Measurements from ENCODE around the gene GPR137.
A peak's percentile ranks its signal among the peaks of the same experiment; 100 is the strongest.
"Not testable (repeated sequence)": the region's sequence is repeated elsewhere in the genome, so short reads cannot be mapped to it uniquely, and the experiment has no call there.

GPR137 gene

DNA sequence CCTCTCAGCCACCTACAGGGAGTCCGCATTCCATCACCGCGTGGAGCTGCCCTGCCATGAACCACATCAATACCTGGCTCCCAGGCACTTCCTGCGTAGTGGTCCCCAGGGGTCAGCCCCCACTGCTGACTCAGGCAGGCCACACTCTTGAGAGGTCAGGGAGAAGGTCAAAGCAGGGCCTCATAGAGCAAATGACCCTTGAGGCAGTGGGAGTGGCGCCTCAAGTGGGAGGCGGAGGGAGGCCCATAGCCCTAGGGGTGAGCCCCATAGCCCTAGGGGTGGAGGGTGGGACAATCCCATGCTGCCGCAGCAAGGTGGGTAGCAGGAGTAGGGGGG is 37.2 kb downstream of the GPR137 start:
- no peak for DNase-seq

DNA sequence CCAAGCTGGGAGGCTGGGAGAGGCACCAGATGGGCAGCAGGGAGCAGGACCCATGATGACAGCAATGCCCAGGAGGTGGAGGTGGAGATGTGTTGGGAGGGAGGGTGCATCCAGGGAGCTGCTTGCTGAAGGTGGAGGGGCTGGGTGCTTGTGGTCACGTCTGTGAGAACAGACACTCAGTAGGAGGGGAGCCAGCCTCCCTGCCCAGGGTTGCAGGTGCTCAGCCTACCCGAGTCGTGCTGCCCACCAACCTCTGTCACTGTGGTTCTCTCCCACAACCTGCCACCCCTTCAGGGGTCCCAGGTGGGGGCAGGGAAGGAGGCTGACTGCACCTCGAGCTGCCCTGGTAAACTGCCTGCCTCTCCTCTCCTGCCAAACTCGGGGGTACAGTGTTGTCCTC is 37.7 kb downstream of the GPR137 start:
- no peak for DNase-seq

GRCh38 chr11:64323984-64324383 is 38.3 kb downstream of the GPR137 start:
- not testable (repeated sequence) for DNase-seq

GRCh38 chr11:64324692-64325469 is 39.2 kb downstream of the GPR137 start:
- DNase-seq = no peak

DNA sequence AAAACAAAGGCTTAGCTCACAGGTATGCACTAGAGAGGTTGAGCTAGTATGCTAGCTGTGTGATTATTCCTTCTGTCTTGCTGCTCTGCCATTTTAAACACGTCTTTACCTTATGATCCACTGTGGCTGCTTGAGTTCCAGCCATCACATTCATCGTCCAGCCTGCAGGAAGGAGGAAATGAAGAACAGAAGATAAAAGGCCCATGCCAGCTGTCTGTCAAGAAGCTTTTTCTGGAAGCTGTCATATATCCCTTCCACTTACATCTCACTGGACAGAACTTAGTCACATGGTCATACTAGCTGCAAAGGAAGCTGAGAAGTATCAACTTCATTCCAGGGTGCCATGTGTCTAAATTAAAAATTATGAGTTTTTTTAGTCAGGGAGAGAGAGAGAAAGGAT is 41.7 kb downstream of the GPR137 start:
- no peak for DNase-seq

DNA sequence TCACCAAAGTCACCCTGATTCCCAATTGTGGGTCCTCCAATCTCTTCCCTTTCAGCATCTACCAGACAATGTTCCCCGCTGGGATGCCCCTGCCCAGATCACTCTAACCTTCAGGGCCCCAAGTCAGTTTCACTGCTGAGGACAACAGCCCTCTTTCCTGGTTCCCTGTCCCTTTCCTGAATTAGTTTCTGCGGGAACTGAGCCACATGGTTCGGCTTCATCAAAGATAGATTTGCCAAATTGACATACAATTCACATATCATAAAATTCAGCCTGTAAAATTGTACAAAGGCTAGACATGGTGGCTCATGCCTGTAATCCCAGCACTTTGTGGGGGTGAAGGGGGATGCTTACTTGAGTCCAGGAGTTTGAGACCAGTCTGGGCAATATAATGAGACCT is 42.3 kb downstream of the GPR137 start:
- no peak for DNase-seq

GRCh38 chr11:64330888-64331287 is 45.2 kb downstream of the GPR137 start:
- no peak for DNase-seq

- peak; percentile 89 for DNase-seq
Observed at GRCh38 chr11:64331569-64332371, 46.1 kb downstream of the GPR137 start.

DNA sequence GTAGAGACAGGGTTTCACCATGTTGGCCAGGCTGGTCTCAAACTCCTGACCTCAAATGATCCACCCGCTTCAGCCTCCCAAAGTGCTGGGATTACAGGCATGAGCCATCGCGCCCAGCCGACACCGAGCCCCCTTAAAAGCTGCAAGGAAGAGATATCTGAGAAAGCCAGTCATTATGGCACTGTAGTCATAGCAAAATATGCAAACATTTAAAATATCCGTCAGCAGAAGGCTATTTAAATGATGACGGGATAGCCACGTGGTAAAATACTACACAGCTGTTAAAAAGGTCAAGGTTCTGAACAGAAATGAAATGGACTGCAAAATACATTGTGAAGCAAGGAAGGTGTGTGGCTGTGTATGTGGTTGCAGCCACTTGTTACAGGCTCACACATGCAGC is 47.9 kb downstream of the GPR137 start:
- DNase-seq = no peak

- DNase-seq = peak; percentile 77
Observed at GRCh38 chr11:64334764-64335735, 49.4 kb downstream of the GPR137 start.

DNA sequence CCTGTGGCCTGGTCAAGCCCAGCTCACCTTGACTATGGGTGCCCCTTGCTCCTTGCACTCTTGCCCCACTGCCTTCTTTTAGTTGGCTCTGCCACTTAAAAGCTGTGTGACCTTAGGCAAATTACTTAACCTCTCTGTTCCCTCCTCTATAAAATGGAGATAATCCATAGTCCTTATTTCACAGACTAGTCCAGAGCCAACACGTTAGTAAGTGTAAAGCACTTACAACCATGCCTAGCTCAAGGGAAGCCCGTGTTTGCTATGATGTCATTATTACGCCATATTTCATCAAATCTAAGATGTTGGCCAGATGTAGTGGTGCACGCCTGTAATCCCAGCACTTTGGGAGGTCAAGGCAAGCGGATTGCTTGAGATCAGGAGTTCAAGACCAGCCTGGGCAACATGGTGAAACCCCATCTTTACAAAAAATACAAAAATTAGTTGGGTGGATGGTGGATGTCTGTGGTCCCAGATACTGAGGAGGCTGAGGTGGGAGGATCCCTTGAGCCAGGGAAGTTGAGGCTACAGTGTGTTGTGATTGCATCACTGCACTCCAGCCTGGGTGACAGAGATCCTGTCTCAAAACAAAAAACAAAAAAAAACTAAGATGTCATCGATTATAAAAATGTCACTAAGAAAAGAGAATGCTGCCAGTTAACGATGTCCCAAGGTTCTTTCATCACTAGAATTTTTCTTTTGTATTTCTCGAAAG is 52.0 kb downstream of the GPR137 start:
- no peak for DNase-seq

- no peak for DNase-seq
Observed at GRCh38 chr11:64338716-64339115, 53.1 kb downstream of the GPR137 start.
